ENCODE measurements around the gene ANKRD10.

GRCh38 chr13:110907951-110908898 lies 6.6 kb downstream of the ANKRD10 start:
- no peak for TF ChIP-seq CTCF (IDR thresholded peaks at IDR 0.05)
- TF ChIP-seq EP300 (IDR thresholded peaks at IDR 0.05), result no peak

All from tibial nerve (tissue), 4 donors.